ENCODE results near the gene CYP27A1.

Gene CYP27A1

GRCh38 chr2:218855305-218856166 is 73.6 kb downstream of the CYP27A1 start:
- H3K4me3 ChIP-seq (replicated peaks; ENCODE audit: low read depth, low read length): no peak overlapping the region
- DNase-seq (ENCODE audit: low read depth): no peak
- no peak for TF ChIP-seq CTCF (IDR thresholded peaks at IDR 0.05; ENCODE audit: low read length, missing control alignments)

- no peak for DNase-seq (ENCODE audit: low read depth)
- no peak for TF ChIP-seq CTCF (IDR thresholded peaks at IDR 0.05; ENCODE audit: low read length, missing control alignments)
- H3K4me3 ChIP-seq (replicated peaks; ENCODE audit: low read depth, low read length): no peak overlapping the region
Observed at GRCh38 chr2:218856167-218856895, 74.4 kb downstream of the CYP27A1 start.

- no peak for TF ChIP-seq CTCF (IDR thresholded peaks at IDR 0.05; ENCODE audit: low read length, missing control alignments)
- no peak overlapping the region for H3K4me3 ChIP-seq (replicated peaks; ENCODE audit: low read depth, low read length)
- no peak for DNase-seq (ENCODE audit: low read depth)
Observed at GRCh38 chr2:218856896-218857243, 74.9 kb downstream of the CYP27A1 start.

- no peak overlapping the region for H3K4me3 ChIP-seq (replicated peaks; ENCODE audit: low read depth, low read length)
- TF ChIP-seq CTCF (IDR thresholded peaks at IDR 0.05; ENCODE audit: low read length, missing control alignments): no peak
- DNase-seq (ENCODE audit: low read depth): peak; percentile 53
Observed at GRCh38 chr2:218857371-218858137, 75.6 kb downstream of the CYP27A1 start.

GRCh38 chr2:218858138-218858445 is 76.1 kb downstream of the CYP27A1 start:
- no peak for TF ChIP-seq CTCF (IDR thresholded peaks at IDR 0.05; ENCODE audit: low read length, missing control alignments)
- no peak overlapping the region for H3K4me3 ChIP-seq (replicated peaks; ENCODE audit: low read depth, low read length)
- DNase-seq (ENCODE audit: low read depth): no peak

- no peak for TF ChIP-seq CTCF (IDR thresholded peaks at IDR 0.05; ENCODE audit: low read length, missing control alignments)
- DNase-seq (ENCODE audit: low read depth): no peak
- no peak overlapping the region for H3K4me3 ChIP-seq (replicated peaks; ENCODE audit: low read depth, low read length)
Observed at GRCh38 chr2:218858671-218859555, 77.0 kb downstream of the CYP27A1 start.

Measured in fibroblast of pulmonary artery (primary cell).